Cardiac muscle cell (in vitro differentiated cells and primary cell): ENCODE measurements around the gene TIMP2. TPM values are rescaled to one million over a fixed set of nuclear protein-coding genes. Genes with fewer than 3 reads are reported as not detected.

ENCODE experiments used
- DNase-seq, 2 donors: peaks; one replicate each; pipeline versions ENCODE4 v3.0.0 to v3.0.0-alpha.2; 2010 to 2017; ENCODE audit warnings: low read depth in 1 of 2, low spot score in 1 of 2
- H3K27ac ChIP-seq: fragments of 200-600 bp; sonication (generic); 2 replicates; pipeline ENCODE4 v1.5.1; 2016
- H3K27me3 ChIP-seq: fragments of 200-600 bp; sonication (generic); 2 replicates; pipeline ENCODE4 v1.6.0; 2016; ENCODE audit warnings: control low read depth
- H3K36me3 ChIP-seq: fragments of 200-600 bp; sonication (generic); 2 replicates; pipeline ENCODE4 v1.5.1; 2016; ENCODE audit warnings: control low read depth
- H3K4me1 ChIP-seq: fragments of 200-600 bp; sonication (generic); 2 replicates; pipeline ENCODE4 v1.8.1; 2017; ENCODE audit warnings: low read depth, mild to moderate bottlenecking, mixed run types
- H3K4me3 ChIP-seq: fragments of 200-600 bp; sonication (generic); 2 replicates; pipeline ENCODE4 v1.5.1; 2016; ENCODE audit warnings: mild to moderate bottlenecking
- H3K9me3 ChIP-seq: fragments of 200-600 bp; sonication (generic); 2 replicates; pipeline ENCODE4 v1.5.1; 2017; ENCODE audit warnings: low read depth, mild to moderate bottlenecking, control low read depth
- polyA plus RNA-seq: library from polyadenylated mRNA; unstranded; fragments of >200 nt; fragmentation: Nextera tagmentation; extraction: Ambion mirVana; gene quantifications from 2 replicates; pipeline ENCODE4 v1.2.1, GENCODE V29; 2016
- total RNA-seq: library from RNA; depleted of rRNA; stranded (reverse); fragments of >200 nt; gene quantifications from 2 replicates; pipeline ENCODE4 v1.2.3, GENCODE V29; 2016
- TF ChIP-seq, protein P1 (sequence below): IDR thresholded peaks from 2 replicates; pipeline ENCODE4 v1.5.1; 2012; ENCODE audit warnings: low read depth, mild to moderate bottlenecking, low read length

The TIMP2 gene
- total and polyA plus RNA-seq, 2 experiments from 2014 or later = 5.9 to 25.8 TPM

DNA sequence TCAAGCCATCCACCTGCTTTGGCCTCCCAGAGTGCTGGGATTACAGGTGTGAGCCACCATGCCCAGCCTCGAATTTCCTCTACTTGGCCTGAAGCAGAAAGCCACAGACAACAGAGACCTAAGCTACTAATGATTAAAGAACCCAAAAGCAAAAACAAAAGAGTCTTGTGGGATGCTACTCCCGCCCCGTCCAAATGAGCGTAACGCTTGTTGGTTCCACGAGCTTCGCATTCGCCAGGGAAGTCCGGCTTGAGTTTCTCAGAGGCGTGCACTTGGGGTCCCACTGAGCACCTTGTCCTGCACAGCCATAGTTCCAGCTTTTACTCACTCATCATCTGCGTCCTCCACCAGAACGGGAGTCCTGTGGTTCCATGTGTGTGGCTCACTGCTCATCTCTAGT lies 38.2 kb downstream of the TIMP2 start:
- TF ChIP-seq, protein P1, sequence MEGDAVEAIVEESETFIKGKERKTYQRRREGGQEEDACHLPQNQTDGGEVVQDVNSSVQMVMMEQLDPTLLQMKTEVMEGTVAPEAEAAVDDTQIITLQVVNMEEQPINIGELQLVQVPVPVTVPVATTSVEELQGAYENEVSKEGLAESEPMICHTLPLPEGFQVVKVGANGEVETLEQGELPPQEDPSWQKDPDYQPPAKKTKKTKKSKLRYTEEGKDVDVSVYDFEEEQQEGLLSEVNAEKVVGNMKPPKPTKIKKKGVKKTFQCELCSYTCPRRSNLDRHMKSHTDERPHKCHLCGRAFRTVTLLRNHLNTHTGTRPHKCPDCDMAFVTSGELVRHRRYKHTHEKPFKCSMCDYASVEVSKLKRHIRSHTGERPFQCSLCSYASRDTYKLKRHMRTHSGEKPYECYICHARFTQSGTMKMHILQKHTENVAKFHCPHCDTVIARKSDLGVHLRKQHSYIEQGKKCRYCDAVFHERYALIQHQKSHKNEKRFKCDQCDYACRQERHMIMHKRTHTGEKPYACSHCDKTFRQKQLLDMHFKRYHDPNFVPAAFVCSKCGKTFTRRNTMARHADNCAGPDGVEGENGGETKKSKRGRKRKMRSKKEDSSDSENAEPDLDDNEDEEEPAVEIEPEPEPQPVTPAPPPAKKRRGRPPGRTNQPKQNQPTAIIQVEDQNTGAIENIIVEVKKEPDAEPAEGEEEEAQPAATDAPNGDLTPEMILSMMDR = no peak
- DNase-seq = no peak
- no peaks in the 10 kb centered on the region for H3K36me3 ChIP-seq
- H3K4me1 ChIP-seq = peaks cover 18% of the 10 kb centered on the region
- H3K27me3 ChIP-seq = no peaks in the 10 kb centered on the region
- H3K9me3 ChIP-seq = no peaks in the 10 kb centered on the region
- no peak overlapping the region for H3K27ac ChIP-seq
- no peak overlapping the region for H3K4me3 ChIP-seq

DNA sequence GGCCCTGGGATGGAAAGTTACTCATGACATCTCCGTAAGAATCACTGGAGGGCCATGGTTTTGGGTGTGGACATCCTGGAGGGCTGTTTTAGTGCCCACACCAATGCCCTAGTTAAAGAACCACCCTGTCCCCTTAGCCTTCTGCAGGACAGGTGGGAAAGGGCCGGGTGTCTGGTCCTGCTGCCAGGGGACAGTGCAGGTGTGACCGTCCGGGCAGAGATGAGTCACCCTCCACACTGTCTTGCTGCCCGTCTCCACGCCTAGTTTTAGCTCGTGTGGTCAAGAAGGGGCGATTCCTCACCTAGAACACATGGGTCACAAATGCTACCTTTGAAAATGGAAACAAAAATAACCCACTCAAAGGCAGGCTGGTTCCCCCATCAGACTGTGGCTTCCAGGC lies 39.2 kb downstream of the TIMP2 start:
- no peaks in the 10 kb centered on the region for H3K9me3 ChIP-seq
- peaks cover 18% of the 10 kb centered on the region for H3K4me1 ChIP-seq
- H3K36me3 ChIP-seq = no peaks in the 10 kb centered on the region
- no peak for DNase-seq
- H3K27ac ChIP-seq = no peak overlapping the region
- no peak overlapping the region for H3K4me3 ChIP-seq
- TF ChIP-seq, protein P1 = no peak
- no peaks in the 10 kb centered on the region for H3K27me3 ChIP-seq

DNA sequence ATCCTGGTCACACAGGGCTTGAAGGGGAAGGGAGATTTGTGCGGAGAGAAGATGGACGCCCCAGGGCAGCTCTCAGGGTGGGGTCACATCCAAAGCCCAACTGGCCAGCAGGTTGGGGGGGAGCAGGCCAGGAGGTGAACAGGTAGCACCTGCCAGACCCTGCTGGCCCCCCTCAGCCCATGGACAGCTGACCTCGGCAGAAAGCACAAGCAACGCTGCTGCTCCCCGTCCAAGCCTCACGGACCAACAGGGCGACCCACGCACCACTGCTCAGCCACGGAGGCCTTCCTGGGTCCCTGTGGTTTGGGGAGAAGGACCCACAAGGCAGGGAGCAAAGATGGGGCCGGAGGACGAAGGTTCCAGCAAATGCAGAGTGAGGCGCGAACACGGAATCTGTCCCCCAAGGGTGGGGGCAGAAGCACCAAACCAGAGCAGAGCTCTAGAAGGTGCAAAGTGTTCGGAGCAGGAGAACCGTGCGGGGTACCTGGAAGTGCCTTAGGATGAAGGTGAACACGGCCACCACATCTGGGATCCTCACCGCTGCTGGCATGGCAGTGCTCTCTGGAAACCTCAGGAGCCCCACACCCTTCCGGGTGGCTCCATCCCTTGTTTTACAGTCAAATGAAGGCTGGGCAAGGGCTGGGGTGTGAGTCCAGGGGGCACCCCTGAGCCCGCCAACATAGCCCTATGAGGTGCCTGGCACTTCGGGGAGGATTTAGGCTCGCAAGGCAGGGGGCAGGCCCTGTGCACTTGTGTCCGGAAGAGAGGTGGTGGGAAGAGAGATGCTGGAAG lies 40.1 kb downstream of the TIMP2 start:
- H3K27me3 ChIP-seq = no peaks in the 10 kb centered on the region
- no peaks in the 10 kb centered on the region for H3K9me3 ChIP-seq
- H3K27ac ChIP-seq = no peak overlapping the region
- H3K4me1 ChIP-seq = peaks cover 18% of the 10 kb centered on the region
- DNase-seq = no peak
- H3K4me3 ChIP-seq = no peak overlapping the region
- H3K36me3 ChIP-seq = no peaks in the 10 kb centered on the region
- TF ChIP-seq, protein P1 = no peak

DNA sequence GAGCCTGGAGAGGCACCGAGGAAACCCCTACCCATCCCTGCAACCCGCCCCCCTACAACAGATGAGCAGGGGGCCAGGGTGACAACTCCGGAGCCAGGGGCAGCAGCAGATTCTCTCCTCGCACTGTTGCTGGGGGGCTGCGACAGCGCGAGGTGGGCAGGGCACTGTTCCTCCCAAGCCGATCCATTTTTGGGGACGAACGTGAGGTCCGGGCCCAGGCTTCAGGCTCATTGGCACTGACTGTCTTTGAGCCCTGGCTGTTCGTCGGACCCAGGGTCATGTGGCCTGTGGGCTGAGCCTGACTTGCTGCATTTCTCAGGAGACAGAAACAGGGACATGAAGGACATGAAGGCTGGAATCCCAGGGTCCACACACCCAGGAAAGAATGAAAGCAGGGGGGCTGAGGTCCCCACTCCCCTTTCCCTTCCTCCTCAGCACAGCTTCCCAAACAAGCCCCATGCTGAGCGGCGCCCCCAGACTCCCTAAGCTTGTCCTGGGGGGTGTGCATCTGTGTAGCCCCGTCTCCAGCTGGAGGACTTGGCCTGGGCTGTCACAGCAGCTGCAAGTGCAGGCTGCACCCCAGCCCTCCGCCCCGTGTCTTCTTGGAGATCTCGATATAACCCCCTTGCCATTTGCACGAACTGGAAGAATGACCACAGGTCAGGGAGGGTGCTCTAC lies 40.9 kb downstream of the TIMP2 start:
- no peaks in the 10 kb centered on the region for H3K27me3 ChIP-seq
- no peaks in the 10 kb centered on the region for H3K9me3 ChIP-seq
- DNase-seq = peak in 1 of 2 donors; percentile 33
- H3K4me3 ChIP-seq = no peak overlapping the region
- TF ChIP-seq, protein P1 = no peak
- peak overlapping the region; percentile 63 for H3K27ac ChIP-seq
- no peaks in the 10 kb centered on the region for H3K36me3 ChIP-seq
- peaks cover 18% of the 10 kb centered on the region for H3K4me1 ChIP-seq

DNA sequence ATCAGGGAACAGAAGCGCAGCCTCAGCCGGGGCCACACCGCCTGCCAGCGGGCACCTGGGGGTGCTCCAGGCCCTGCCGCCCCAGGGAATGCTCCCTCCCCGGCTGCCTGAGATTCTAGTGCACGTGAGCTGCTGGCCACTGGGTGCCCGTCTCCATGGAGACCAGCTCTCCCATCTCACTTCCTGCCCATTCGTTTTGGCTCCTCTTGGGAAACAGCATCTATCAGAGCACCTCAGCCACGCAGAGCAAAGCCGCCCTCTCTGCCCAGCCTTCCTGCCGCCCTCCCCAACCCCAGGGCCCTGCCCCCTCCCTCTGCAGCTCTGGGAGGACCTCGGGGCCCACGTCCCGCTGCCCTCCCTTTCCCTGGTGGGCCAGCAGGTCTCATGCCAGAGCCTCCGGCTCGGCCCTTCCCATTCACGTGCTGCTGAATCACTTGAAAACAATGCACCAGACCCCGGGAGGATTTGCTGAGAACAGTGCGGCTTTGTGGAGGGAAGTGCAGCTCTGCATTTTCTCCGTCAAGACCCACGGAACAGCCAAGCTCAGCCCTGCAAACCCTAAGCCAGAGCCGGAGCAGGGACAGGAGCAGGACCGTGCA lies 41.6 kb downstream of the TIMP2 start:
- DNase-seq = peak; percentile 60 to 98
- Histone ChIP-seq H3K36me3 (no peaks in the 10 kb centered on the region), H3K4me1 (peaks cover 18% of the 10 kb centered on the region), H3K27me3 (no peaks in the 10 kb centered on the region), H3K4me3 (no peak overlapping the region), H3K9me3 (no peaks in the 10 kb centered on the region), H3K27ac (peak overlapping the region; percentile 63)
- TF ChIP-seq, protein P1 = no peak
